BLaER1 treated with 17β-estradiol and CSF1 and Interleukin-3, amounts not matched to agents 10 nM and 100 nM (cell line): ENCODE measurements around the gene DNMT3A.

Source experiments
- H3K27ac ChIP-seq, 11 experiments: shearing (Covaris generic); formaldehyde crosslinking; 2 replicates each; pipeline ENCODE4 v1.8.1; 2022
- H3K27me3 ChIP-seq, 11 experiments: shearing (Covaris generic); formaldehyde crosslinking; 2 replicates each; pipeline ENCODE4 v1.8.1; 2022
- H3K36me3 ChIP-seq, 11 experiments: shearing (Covaris generic); formaldehyde crosslinking; 2 replicates each; pipeline ENCODE4 v1.8.1; 2022
- H3K4me1 ChIP-seq, 10 experiments: shearing (Covaris generic); formaldehyde crosslinking; 2 replicates each; pipeline ENCODE4 v1.8.1; 2022
- H3K4me2 ChIP-seq, 11 experiments: shearing (Covaris generic); formaldehyde crosslinking; 2 replicates each; pipeline ENCODE4 v1.8.1; 2022
- H3K4me3 ChIP-seq, 10 experiments: shearing (Covaris generic); formaldehyde crosslinking; 2 replicates each; pipeline ENCODE4 v1.8.1; 2022
- H3K9ac ChIP-seq, 11 experiments: shearing (Covaris generic); formaldehyde crosslinking; 2 replicates each; pipeline ENCODE4 v1.8.1; 2022
- H3K9me3 ChIP-seq, 11 experiments: shearing (Covaris generic); formaldehyde crosslinking; replicated peaks in 1 of 11; 2 replicates each; pipeline ENCODE4 v1.8.1; 2022
- H4K20me1 ChIP-seq, 11 experiments: shearing (Covaris generic); formaldehyde crosslinking; 2 replicates each; pipeline ENCODE4 v1.8.1; 2022
- Cebpa-rat ChIP-seq, 11 experiments: shearing (Covaris generic); IDR thresholded peaks; 2 replicates each; pipeline ENCODE4 v1.8.1; 2022

DNMT3A gene

DNA sequence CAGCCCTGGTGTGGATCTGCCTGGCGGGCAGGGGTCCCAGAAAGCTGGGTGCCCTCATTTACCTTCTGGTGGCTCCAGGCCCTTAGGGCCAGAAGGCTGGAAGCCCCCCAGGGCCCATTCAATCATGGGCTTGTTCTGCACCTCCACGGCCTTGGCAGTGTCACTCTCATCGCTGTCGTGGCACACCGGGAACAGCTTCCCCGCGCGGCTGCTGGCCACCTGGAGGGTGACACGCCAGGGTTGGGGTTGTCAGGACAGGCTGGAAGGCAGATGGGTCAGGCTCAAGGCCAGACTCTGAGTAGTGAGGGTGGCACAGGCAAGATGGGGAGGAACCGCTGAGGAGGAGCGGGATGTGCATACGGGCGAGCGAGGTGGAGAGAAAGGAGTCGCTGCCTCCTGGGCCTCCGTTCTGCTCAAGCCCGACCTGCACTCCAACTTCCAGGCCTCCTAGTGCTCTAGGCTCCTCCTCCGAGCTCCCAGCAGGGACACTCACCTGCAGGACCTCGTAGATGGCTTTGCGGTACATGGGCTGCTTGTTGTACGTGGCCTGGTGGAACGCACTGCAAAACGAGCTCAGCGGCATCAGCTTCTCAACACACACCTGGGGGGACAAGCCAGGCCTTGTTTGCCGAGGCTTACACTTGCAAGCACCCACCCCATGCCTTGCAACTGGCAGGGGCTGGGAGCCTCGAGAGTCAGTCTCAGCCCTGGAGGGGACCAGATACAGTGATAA is 95.0 kb downstream of the DNMT3A start:
- H3K4me2 ChIP-seq, result no peak overlapping the region
- H3K27ac ChIP-seq, result no peak overlapping the region
- no peaks in the 10 kb centered on the region for H3K27me3 ChIP-seq
- peaks cover 0 to 87% (median 67%) of the 10 kb centered on the region in 11 experiments; a peak in 17 of 22 replicates for H4K20me1 ChIP-seq
- no peak overlapping the region for H3K9ac ChIP-seq
- no peak for TF ChIP-seq Cebpa-rat (IDR thresholded peaks at IDR 0.05)
- H3K4me1 ChIP-seq, result peaks cover 7 to 25% (median 20%) of the 10 kb centered on the region in 10 experiments
- no peak overlapping the region for H3K4me3 ChIP-seq
- no peaks in the 10 kb centered on the region for H3K9me3 ChIP-seq
- H3K36me3 ChIP-seq, result peaks cover 70 to 85% (median 81%) of the 10 kb centered on the region in 11 experiments

DNA sequence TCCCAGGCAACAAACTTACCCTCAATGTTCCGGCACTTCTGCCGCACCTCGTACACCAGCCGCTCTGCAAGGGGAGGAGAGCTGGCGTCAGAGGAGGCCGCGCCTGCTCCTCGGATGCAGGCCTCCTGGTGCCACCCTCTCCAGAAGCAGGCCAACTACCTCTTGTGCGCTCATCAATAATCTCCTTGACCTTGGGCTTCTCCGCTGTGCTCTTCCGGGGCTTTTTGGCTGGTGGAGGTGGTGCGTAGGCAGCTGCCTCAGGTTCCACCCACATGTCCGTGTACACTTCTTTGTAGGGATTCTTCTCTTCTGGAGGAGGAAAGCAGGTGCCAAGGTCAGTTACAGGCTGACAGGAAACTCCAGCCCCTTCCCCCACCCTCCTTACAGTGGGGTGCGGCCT is 95.7 kb downstream of the DNMT3A start:
- peaks cover 78 to 92% (median 88%) of the 10 kb centered on the region in 11 experiments for H3K36me3 ChIP-seq
- peaks cover 0 to 94% (median 75%) of the 10 kb centered on the region in 11 experiments; a peak in 17 of 22 replicates for H4K20me1 ChIP-seq
- H3K4me3 ChIP-seq, result no peak overlapping the region

GRCh38 chr2:25245141-25245540 is 96.6 kb downstream of the DNMT3A start:
- Histone ChIP-seq H3K4me2 (no peak overlapping the region), H3K9me3 (no peaks in the 10 kb centered on the region), H3K9ac (peak overlapping the region in 1 of 11 experiments; percentile 5; a peak in 1 of 22 replicates), H3K36me3 (peaks cover 86 to 100% (median 97%) of the 10 kb centered on the region in 11 experiments), H3K27me3 (no peaks in the 10 kb centered on the region), H3K4me1 (peaks cover 0 to 14% (median 13%) of the 10 kb centered on the region in 10 experiments; a peak in 16 of 20 replicates), H4K20me1 (peaks cover 0 to 96% (median 77%) of the 10 kb centered on the region in 11 experiments; a peak in 17 of 22 replicates), H3K4me3 (no peak overlapping the region), H3K27ac (no peak overlapping the region)
- no peak for TF ChIP-seq Cebpa-rat (IDR thresholded peaks at IDR 0.05)

More for the DNA sequence above, 95.7 kb downstream of the DNMT3A start:
- TF ChIP-seq Cebpa-rat (IDR thresholded peaks at IDR 0.05), result no peak
- peaks cover 0 to 21% (median 19%) of the 10 kb centered on the region in 10 experiments; a peak in 18 of 20 replicates for H3K4me1 ChIP-seq
- no peaks in the 10 kb centered on the region for H3K9me3 ChIP-seq
- no peak overlapping the region for H3K9ac ChIP-seq
- H3K4me2 ChIP-seq, result no peak overlapping the region
- H3K27ac ChIP-seq, result no peak overlapping the region
- H3K27me3 ChIP-seq, result no peaks in the 10 kb centered on the region

DNA sequence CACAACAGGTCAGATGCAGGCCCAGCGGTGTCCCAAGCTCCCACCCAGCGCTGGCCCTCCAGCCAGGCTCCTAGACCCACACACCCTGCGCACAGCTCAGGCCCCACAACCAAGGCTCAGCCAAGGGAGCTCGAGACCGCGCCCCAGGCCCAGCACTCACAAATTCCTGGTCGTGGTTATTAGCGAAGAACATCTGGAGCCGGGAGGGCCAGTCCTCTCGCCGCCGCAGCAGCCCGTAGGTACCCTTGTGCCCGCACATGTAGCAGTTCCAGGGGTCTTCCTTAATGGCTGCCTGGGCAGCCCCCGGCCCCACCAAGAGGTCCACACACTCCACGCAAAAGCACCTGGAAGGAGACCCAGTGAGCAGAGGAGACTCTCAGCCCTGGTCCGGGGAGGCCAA is 97.7 kb downstream of the DNMT3A start:
- H3K9me3 ChIP-seq, result no peaks in the 10 kb centered on the region
- TF ChIP-seq Cebpa-rat (IDR thresholded peaks at IDR 0.05), result no peak
- no peak overlapping the region for H3K4me3 ChIP-seq
- H3K36me3 ChIP-seq, result peaks cover 94 to 100% (median 99%) of the 10 kb centered on the region in 11 experiments
- peaks cover 0 to 2% (median 1%) of the 10 kb centered on the region in 10 experiments; a peak in 12 of 20 replicates for H3K4me1 ChIP-seq
- H4K20me1 ChIP-seq, result peaks cover 0 to 95% (median 77%) of the 10 kb centered on the region in 11 experiments; a peak in 17 of 22 replicates
- H3K27me3 ChIP-seq, result no peaks in the 10 kb centered on the region
- H3K9ac ChIP-seq, result no peak overlapping the region
- H3K4me2 ChIP-seq, result no peak overlapping the region
- no peak overlapping the region for H3K27ac ChIP-seq

- no peaks in the 10 kb centered on the region for H3K9me3 ChIP-seq
- no peak overlapping the region for H3K4me3 ChIP-seq
- H3K27me3 ChIP-seq, result no peaks in the 10 kb centered on the region
- H4K20me1 ChIP-seq, result peaks cover 0 to 95% (median 69%) of the 10 kb centered on the region in 11 experiments; a peak in 17 of 22 replicates
- TF ChIP-seq Cebpa-rat (IDR thresholded peaks at IDR 0.05), result no peak
- H3K9ac ChIP-seq, result no peak overlapping the region
- H3K36me3 ChIP-seq, result peaks cover 100% of the 10 kb centered on the region in 11 experiments
- no peaks in the 10 kb centered on the region for H3K4me1 ChIP-seq
- no peak overlapping the region for H3K4me2 ChIP-seq
- no peak overlapping the region for H3K27ac ChIP-seq
These were observed 100.3 kb downstream of the DNMT3A start for GRCh38 chr2:25241452-25241851.

DNA sequence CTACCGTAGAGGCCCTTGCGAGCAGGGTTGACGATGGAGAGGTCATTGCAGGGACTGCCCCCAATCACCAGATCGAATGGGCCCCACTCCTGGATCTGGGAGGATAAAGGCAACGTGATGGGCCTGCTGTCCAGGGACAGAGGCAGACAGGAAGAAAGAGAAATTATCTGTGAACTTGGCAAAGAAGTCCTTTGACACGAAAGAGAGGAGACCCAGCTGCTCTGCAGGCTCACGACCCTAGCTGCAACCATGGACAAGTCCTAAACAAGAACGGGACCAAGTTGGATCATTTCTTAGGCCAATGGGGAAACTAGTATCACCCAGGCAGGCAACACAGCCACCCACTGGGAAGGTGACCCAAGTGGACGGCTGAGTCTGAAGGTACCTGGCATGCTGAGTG is 101.1 kb downstream of the DNMT3A start:
- Histone ChIP-seq H4K20me1 (peaks cover 0 to 92% (median 70%) of the 10 kb centered on the region in 11 experiments; a peak in 17 of 22 replicates), H3K4me3 (no peak overlapping the region), H3K27ac (no peak overlapping the region), H3K9ac (no peak overlapping the region), H3K27me3 (no peaks in the 10 kb centered on the region), H3K36me3 (peaks cover 100% of the 10 kb centered on the region in 11 experiments), H3K4me1 (no peaks in the 10 kb centered on the region), H3K4me2 (no peak overlapping the region), H3K9me3 (no peaks in the 10 kb centered on the region)
- TF ChIP-seq Cebpa-rat (IDR thresholded peaks at IDR 0.05), result no peak

DNA sequence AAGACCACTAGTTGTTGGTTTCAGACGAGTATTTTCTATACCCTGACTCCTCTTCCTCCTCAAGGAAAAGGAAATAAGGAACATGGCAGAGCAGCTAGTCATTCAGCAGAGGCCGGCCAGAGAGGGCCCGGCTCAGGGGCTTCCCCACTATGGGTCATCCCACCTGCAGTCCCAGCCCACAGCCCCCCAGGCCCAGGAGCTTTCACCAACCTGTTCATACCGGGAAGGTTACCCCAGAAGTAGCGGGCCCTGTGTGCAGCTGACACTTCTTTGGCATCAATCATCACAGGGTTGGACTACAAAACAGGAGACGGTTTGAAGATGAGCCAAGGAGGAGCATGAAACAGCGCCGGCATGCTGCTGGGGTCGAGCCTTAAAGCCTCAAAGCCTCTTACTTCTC is 102.8 kb downstream of the DNMT3A start:
- peaks cover 98 to 100% (median 100%) of the 10 kb centered on the region in 11 experiments for H3K36me3 ChIP-seq
- no peak overlapping the region for H3K27ac ChIP-seq
- peaks cover 0 to 83% (median 64%) of the 10 kb centered on the region in 11 experiments; a peak in 17 of 22 replicates for H4K20me1 ChIP-seq
- H3K9me3 ChIP-seq, result no peaks in the 10 kb centered on the region
- no peak overlapping the region for H3K4me3 ChIP-seq
- no peaks in the 10 kb centered on the region for H3K27me3 ChIP-seq
- no peak for TF ChIP-seq Cebpa-rat (IDR thresholded peaks at IDR 0.05)
- H3K9ac ChIP-seq, result no peak overlapping the region; a peak in 1 of 22 replicates
- peaks cover 0 to 9% (median 0%) of the 10 kb centered on the region in 10 experiments; a peak in 2 of 20 replicates for H3K4me1 ChIP-seq
- H3K4me2 ChIP-seq, result no peak overlapping the region

DNA sequence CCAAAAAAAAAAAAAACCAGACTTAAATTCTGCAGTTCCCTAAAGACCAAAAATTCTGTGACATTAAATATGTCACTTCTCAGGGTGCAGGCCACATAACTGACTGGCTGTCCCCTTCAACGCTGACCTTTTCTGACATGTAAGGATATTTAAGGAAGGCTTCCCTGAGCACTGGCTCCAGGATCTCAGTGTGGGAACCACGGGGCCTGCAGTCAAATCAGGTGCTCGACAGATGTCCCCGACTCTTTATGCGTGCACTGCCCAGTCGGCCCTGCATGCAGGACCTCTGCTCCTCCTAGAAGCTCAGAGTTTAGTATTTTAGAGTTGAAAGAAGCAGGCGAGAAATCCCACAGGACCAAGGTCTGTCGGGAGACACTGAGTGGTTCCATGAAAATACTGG is 104.0 kb downstream of the DNMT3A start:
- Histone ChIP-seq H3K9me3 (no peaks in the 10 kb centered on the region), H3K36me3 (peaks cover 98 to 100% (median 100%) of the 10 kb centered on the region in 11 experiments)

GRCh38 chr2:25236736-25237135 is 105.0 kb downstream of the DNMT3A start:
- no peak overlapping the region for H3K27ac ChIP-seq
- no peaks in the 10 kb centered on the region for H3K27me3 ChIP-seq
- H3K4me2 ChIP-seq, result no peak overlapping the region
- peaks cover 0 to 87% (median 65%) of the 10 kb centered on the region in 11 experiments; a peak in 17 of 22 replicates for H4K20me1 ChIP-seq
- peaks cover 98 to 100% (median 100%) of the 10 kb centered on the region in 11 experiments for H3K36me3 ChIP-seq
- H3K9me3 ChIP-seq, result no peaks in the 10 kb centered on the region
- H3K4me1 ChIP-seq, result peaks cover 0 to 16% (median 4%) of the 10 kb centered on the region in 10 experiments; a peak in 11 of 20 replicates
- no peak overlapping the region for H3K4me3 ChIP-seq
- no peak for TF ChIP-seq Cebpa-rat (IDR thresholded peaks at IDR 0.05)
- H3K9ac ChIP-seq, result peak overlapping the region in 1 of 11 experiments; percentile 13; a peak in 1 of 22 replicates

More for the DNA sequence above, 104.0 kb downstream of the DNMT3A start:
- peaks cover 0 to 9% (median 0%) of the 10 kb centered on the region in 10 experiments; a peak in 5 of 20 replicates for H3K4me1 ChIP-seq
- no peak overlapping the region for H3K4me2 ChIP-seq
- no peak overlapping the region for H3K27ac ChIP-seq
- no peak overlapping the region for H3K4me3 ChIP-seq
- peaks cover 0 to 84% (median 63%) of the 10 kb centered on the region in 11 experiments; a peak in 17 of 22 replicates for H4K20me1 ChIP-seq
- TF ChIP-seq Cebpa-rat (IDR thresholded peaks at IDR 0.05), result no peak
- no peaks in the 10 kb centered on the region for H3K27me3 ChIP-seq
- no peak overlapping the region for H3K9ac ChIP-seq
